GM19372 (cell line): ENCODE measurements around the gene LONP1.

ENCODE experiments used
- ATAC-seq: cut with Tn5 transposase; IDR thresholded peaks from one replicate; pipeline ENCODE4 v1.9.1; 2021; ENCODE audit warnings: mild to moderate bottlenecking, low read depth, moderate library complexity; ENCODE audit not compliant: unreplicated experiment

The LONP1 gene

DNA sequence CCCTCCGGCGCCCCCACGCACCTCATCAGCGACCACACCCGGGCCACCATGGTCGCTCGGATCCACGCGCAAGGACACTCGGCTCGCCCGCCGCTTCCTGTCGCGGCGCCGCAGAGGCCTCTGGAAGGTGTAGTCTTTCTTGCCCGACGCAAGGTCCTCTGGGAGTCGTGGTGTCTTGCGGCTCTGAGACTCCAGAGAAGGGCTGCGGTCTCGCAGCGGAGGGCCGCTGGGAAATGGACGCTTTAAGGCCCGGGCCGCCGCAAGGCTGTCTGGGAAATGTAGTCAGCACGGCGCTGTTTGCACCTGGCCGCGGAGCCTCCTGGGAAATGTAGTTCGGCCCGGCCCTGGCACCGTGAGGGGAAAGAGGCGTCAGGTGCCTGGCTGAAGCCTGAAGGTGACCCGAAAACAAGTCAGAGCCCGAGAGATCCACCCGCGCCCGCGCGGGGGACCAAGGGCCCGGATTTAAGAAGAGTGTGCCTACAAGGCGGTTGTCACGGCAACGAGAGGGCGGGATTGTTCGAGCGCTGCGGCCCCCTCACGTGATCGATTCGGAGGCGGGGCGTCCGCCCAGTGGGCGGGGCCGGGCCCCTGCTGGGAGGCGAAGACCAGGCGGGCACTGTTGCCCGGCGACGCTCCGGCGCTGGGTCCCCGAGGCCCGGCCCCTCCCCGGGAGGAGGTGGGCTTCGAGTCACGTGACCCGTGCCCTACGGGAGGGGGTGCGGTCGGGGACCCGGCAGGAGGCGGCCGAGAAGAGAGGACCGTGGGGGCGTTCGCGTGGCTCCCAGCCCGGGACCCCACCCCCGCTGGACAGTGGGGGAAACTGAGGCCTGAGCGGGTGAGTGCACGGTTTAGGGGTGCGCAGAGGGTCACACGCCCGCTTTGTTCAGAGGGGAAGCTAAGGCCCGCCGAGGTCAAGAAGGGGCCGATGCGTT is 39.2 kb downstream of the LONP1 start, which contains the start of the genes HSD11B1L and MICOS13:
Gene HSD11B1L, plus strand, starts transcription at position 591 of the 932 bp plus-strand sequence. CDS start 3,806 bp downstream, outside the sequence.
Gene MICOS13, minus strand, starts transcription at position 80 of the 932 bp plus-strand sequence. Its CDS starts 30 bp downstream, at position 50.
- peak; percentile 82 for ATAC-seq

DNA sequence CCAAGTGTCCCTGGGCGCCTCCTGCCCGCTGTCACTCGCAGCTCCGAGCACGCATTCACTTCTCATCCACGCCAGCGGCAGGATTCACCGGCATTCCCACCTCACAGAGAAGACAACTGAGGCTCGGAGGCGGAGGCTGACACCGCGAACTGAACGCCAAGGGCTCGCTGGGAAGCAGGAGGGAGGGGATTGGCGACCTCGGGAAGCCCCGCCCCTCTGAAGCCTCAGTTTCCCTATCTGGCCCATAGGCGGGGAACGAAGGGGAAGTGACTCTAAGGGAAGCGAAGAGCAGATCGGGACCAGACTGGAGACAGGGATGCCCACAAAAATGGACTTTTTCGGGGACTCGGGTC is 39.9 kb downstream of the LONP1 start:
- peak; percentile 1 for ATAC-seq

GRCh38 chr19:5679289-5680083 is 40.5 kb downstream of the LONP1 start:
- no peak for ATAC-seq

DNA sequence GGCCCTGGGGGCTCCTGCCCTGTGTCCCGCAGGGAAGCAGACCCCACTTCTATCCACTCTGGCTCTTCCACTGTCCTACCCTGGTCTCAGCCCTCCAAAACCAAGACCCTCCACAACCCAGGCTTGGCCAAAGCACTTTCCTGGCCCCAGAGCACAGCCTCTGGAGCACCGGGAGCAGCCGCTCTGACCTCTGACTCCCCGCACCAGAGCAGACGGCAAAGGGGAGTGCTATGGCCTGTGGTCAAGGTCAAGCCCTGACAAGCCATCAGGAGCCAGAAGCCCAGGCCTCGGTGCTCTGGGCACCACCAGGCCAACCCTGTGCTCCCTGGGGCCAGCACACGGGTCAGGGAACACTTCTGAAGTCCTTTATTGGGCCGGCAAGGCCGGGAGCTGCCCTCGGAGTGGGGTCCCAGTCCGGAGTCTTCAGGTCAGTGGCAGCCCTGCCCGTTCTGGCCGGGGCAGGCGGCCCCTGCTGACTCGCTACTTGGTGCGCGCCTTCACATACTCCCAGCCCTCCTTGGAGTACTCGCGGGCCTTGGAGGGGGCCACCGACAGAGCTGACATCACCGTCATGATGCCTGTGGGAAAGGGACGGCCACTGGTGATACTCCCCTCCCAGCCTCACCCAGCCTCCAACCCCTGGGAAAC is 41.8 kb downstream of the LONP1 start:
- no peak for ATAC-seq

GRCh38 chr19:5677580-5677979 is 42.4 kb downstream of the LONP1 start:
- no peak for ATAC-seq

DNA sequence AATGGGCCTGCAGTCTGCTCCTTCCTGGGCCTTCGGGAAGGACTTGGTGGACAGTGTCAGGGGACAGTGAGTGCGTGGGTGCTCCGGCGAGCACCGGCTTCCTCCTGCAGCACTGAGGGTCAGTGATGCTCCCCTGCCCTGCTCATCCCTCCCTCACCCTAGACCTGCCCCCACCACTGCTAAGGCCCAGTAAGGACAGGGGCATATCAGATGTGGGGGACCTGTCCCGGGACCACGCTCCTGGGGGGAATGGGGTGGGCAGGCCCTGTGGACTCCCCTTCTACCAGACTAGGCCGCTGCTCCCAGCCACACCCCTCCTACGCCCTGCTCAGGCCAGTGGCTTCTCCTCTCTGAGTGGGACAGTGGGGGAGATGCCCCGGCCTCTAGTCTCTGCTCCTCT is 42.8 kb downstream of the LONP1 start:
- no peak for ATAC-seq

GRCh38 chr19:5676772-5677105 is 43.2 kb downstream of the LONP1 start:
- no peak for ATAC-seq

- no peak for ATAC-seq
Measured at GRCh38 chr19:5676105-5676771, 43.7 kb downstream of the LONP1 start.

GRCh38 chr19:5674714-5675113 is 45.2 kb downstream of the LONP1 start:
- ATAC-seq: no peak

DNA sequence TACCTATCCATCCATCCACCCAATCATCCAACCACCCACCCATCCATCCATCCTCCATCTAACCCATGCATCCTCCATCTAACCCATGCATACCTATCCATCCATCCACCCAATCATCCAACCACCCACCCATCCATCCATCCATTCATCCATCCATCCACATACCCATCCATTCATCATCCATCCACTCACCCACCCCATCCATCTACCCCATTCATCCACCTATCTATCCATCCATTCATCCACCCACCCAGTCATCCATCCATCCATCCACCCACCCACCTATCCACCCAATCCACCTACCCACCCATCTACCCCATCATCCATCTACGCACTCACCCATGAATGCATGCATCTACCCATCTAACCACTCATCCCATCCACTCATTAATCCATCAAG is 46.2 kb downstream of the LONP1 start:
- ATAC-seq: no peak

GRCh38 chr19:5672708-5673459 is 47.1 kb downstream of the LONP1 start:
- no peak for ATAC-seq

GRCh38 chr19:5671600-5671999 is 48.3 kb downstream of the LONP1 start:
- ATAC-seq: no peak

DNA sequence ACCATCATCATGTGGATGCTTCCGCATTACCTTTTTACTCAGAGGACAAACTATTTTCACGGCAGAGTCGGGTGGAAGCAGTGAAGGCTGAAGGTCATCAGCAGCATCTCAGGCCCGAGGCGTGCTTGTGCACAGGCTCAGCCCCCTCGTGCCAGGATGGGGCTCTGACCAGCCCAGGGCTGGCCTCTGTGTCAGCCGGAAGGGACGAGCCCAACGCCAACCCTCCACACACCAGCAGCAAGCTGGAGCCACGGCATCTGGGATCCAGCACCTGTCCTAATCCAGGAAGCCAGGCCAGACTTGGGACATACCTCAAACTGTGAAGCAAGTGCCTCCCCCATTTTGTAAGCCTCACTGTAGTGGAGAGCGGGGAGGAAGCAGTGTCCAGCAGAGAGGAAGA is 50.7 kb downstream of the LONP1 start:
- no peak for ATAC-seq

DNA sequence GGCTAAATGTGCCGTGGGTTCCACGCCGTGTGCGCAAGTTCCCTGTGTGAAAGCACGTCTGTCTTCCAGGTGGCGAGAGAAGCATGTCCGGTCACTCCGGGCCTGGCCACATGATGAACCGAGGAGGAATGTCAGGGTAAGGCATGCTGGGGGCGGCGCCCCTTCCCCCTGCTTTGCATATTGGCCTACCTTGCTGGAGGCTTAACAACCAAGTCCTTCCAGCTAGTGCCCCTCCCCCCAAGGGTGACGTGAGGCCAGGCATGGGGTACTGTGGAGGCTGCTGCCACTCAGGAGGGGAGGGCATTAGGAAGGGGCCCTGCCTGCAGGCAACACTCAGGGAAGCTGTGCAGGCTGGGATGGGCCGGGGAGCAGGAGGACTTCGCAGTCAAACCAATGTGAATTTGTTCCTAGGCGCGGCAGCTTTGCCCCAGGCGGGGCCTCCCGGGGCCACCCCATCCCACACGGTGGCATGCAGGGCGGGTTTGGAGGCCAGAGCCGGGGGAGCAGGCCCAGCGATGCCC is 52.1 kb downstream of the LONP1 start:
- no peak for ATAC-seq

GRCh38 chr19:5666921-5667610 is 52.9 kb downstream of the LONP1 start:
- ATAC-seq: no peak

GRCh38 chr19:5665781-5666513 is 54.0 kb downstream of the LONP1 start:
- ATAC-seq: no peak

GRCh38 chr19:5664515-5664914 is 55.4 kb downstream of the LONP1 start:
- ATAC-seq: no peak

GRCh38 chr19:5663904-5664303 is 56.0 kb downstream of the LONP1 start:
- no peak for ATAC-seq
